Sigmoid colon (tissue), 7 donors: ENCODE measurements around the gene CAVIN3. TPM values are rescaled to one million over a fixed set of nuclear protein-coding genes. Genes with fewer than 3 reads are reported as not detected.

Experiments used
- DNase-seq: peaks from one replicate; pipeline ENCODE4 v3.0.0-alpha.2; 2019
- H3K27ac ChIP-seq, 4 donors: fragments of 200-600 bp; sonication (generic); one replicate each; pipeline ENCODE4 v1.5.1; 2016 to 2019; ENCODE audit warnings: mild to moderate bottlenecking in 1 of 4
- H3K27me3 ChIP-seq, 3 donors: fragments of 200-600 bp; sonication (generic); one replicate each; pipeline ENCODE4 v1.5.1; 2019; ENCODE audit warnings: mild to moderate bottlenecking in 1 of 3
- H3K36me3 ChIP-seq, 4 donors: fragments of 200-600 bp; sonication (generic); one replicate each; pipeline ENCODE4 v1.5.1; 2016 to 2019
- H3K4me1 ChIP-seq, 4 donors: fragments of 200-600 bp; sonication (generic); one replicate each; pipeline ENCODE4 v1.5.1; 2017 to 2019
- H3K4me3 ChIP-seq, 4 donors: fragments of 200-600 bp; sonication (generic); one replicate each; pipeline ENCODE4 v1.5.1; 2017 to 2019; ENCODE audit warnings: mild to moderate bottlenecking in 2 of 4, moderate library complexity in 1 of 4
- H3K9me3 ChIP-seq, 4 donors: fragments of 200-600 bp in 3 of 4; sonication (generic) in 3 of 4; one replicate each; pipeline versions ENCODE4 v1.5.1 to v1.6.1; 2013 to 2019
- EP300 ChIP-seq, 4 donors: sonication (generic); formaldehyde crosslinking; IDR thresholded peaks; one replicate each; pipeline ENCODE4 v1.6.1; 2017; ENCODE audit warnings: antibody characterized with exemption in 4 of 4
- POLR2A ChIP-seq, 2 donors: fragments of 450-650 bp; IDR thresholded peaks; one replicate each; pipeline ENCODE4 v1.6.1; 2016; ENCODE audit warnings: antibody characterized with exemption in 2 of 2, mild to moderate bottlenecking in 2 of 2, moderate library complexity in 2 of 2
- POLR2AphosphoS5 ChIP-seq, 4 donors: sonication (generic); formaldehyde crosslinking; IDR thresholded peaks; one replicate each; pipeline ENCODE4 v1.6.1; 2017; ENCODE audit warnings: antibody characterized with exemption in 4 of 4
- WGBS, 2 donors: extraction: QIAGEN DNeasy Blood & Tissue Kit; methylation state at CpG; one replicate each; pipeline ENCODE4 v1.1.7; 2013; 5-methylcytosine and 5-hydroxymethylcytosine counted together
- intact Hi-C: fragments of 100-400 bp; cut with DNase I; formaldehyde crosslinking; loops from one replicate; pipeline ENCODE4 v1.15.1; 2023
- polyA plus RNA-seq, 3 donors: library from polyadenylated mRNA; stranded (reverse); fragments of 200-250 nt; gene quantifications; one replicate each; pipeline ENCODE4 v1.2.3, GENCODE V29; 2013
- total RNA-seq, 4 donors: library from RNA; depleted of rRNA; stranded (reverse); fragments of >200 nt; gene quantifications; one replicate each; pipeline ENCODE4 v1.1.0, GENCODE V29; 2016
- TF ChIP-seq, protein P1 (sequence below), 4 experiments: fragments of 450-650 bp in 3 of 4; fragments of 200-600 bp in 1 of 4; IDR thresholded peaks; one replicate each; pipeline ENCODE4 v1.5.1; 2016 to 2019; ENCODE audit warnings: antibody characterized with exemption in 4 of 4, mild to moderate bottlenecking in 3 of 4, moderate library complexity in 2 of 4
- donor health status: healthy with polysubstance abuse.
- donor health status: Bipolar disorder and iron deficiency.
- donor health status: healthy.

The CAVIN3 gene
- total and polyA plus RNA-seq, 7 donors, result 6.9 to 294 (median 113) TPM

DNA sequence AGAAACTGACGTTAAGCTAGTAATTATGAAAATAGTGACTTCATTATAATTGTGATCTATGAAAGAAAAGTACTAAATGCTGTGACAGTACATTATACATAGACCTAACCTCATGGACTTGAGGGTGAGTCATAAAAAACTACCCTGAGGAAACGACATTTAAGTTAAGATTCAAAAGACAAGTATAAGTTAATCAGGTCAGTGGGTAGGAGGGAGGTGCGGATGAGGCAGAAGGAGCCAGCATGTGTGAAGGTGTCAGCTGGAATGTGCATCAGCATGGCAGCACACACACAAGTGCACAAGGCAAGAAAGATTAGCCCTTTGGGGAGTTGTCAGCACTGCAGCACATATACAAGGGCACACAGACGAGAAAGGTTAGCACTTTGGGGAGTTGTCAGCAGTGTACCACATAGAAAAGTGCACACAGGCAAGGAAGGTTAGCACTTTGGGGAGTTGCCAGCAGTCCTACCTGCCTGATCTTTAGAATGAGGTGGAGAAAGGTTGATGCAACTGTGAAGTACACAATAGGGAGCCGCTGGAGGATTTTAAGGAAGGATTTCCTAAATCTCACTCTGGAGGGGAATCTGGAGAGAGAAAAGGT lies 31.6 kb upstream of the CAVIN3 start:
- 78 to 80% methylated on average over 5 of the region's 5 CpGs for WGBS, 2 donors
- no peak for TF ChIP-seq POLR2A (IDR thresholded peaks at IDR 0.05)
- TF ChIP-seq POLR2AphosphoS5 (IDR thresholded peaks at IDR 0.05), result no peak
- TF ChIP-seq, protein P1, sequence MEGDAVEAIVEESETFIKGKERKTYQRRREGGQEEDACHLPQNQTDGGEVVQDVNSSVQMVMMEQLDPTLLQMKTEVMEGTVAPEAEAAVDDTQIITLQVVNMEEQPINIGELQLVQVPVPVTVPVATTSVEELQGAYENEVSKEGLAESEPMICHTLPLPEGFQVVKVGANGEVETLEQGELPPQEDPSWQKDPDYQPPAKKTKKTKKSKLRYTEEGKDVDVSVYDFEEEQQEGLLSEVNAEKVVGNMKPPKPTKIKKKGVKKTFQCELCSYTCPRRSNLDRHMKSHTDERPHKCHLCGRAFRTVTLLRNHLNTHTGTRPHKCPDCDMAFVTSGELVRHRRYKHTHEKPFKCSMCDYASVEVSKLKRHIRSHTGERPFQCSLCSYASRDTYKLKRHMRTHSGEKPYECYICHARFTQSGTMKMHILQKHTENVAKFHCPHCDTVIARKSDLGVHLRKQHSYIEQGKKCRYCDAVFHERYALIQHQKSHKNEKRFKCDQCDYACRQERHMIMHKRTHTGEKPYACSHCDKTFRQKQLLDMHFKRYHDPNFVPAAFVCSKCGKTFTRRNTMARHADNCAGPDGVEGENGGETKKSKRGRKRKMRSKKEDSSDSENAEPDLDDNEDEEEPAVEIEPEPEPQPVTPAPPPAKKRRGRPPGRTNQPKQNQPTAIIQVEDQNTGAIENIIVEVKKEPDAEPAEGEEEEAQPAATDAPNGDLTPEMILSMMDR (IDR thresholded peaks at IDR 0.05), result no peak
- TF ChIP-seq EP300 (IDR thresholded peaks at IDR 0.05), result no peak
- Histone ChIP-seq H3K4me3 (no peak overlapping the region), H3K27ac (no peak overlapping the region), H3K36me3 (no peaks in the 10 kb centered on the region), H3K27me3 (no peaks in the 10 kb centered on the region), H3K9me3 (no peaks in the 10 kb centered on the region), H3K4me1 (peaks cover 0 to 9% (median 8%) of the 10 kb centered on the region in 4 donors)
- no peak for DNase-seq
- intact Hi-C loops, result loop anchor here (1.0 to 5.0 kb wide), 2 partner anchors 55 to 101 kb away; no protein-coding TSS in a partner anchor

DNA sequence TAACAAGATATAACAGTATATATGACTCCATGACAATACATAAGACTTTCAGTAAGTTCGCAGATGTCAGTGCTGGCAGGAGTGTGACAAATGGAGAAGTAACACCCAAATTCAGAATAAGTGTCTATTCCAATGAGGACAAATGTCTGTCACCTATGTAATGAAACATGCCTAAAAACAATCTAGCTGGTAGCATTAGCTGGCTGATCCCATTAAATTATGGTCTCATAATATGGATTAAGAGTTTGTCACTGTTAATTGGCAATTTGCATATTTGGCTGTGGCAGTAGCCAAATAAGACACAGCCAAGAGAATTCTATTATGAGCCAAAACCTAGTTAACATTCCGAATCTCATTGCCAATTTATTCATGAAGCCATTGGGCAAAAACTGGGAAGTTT lies 30.2 kb upstream of the CAVIN3 start:
- no peaks in the 10 kb centered on the region for H3K36me3 ChIP-seq
- no peaks in the 10 kb centered on the region for H3K4me1 ChIP-seq
- DNase-seq, result no peak
- no peaks in the 10 kb centered on the region for H3K27me3 ChIP-seq
- no peak for TF ChIP-seq POLR2A (IDR thresholded peaks at IDR 0.05)
- TF ChIP-seq, protein P1 (IDR thresholded peaks at IDR 0.05), result no peak
- TF ChIP-seq POLR2AphosphoS5 (IDR thresholded peaks at IDR 0.05), result no peak
- TF ChIP-seq EP300 (IDR thresholded peaks at IDR 0.05), result no peak
- no peak overlapping the region for H3K4me3 ChIP-seq
- WGBS, 2 donors, result 86 to 91% methylated on average over 2 of the region's 2 CpGs
- no peak overlapping the region for H3K27ac ChIP-seq
- H3K9me3 ChIP-seq, result no peaks in the 10 kb centered on the region
- intact Hi-C loops, result loop anchor here (5.0 kb wide), 1 partner anchor 53 kb away; no protein-coding TSS in a partner anchor

DNA sequence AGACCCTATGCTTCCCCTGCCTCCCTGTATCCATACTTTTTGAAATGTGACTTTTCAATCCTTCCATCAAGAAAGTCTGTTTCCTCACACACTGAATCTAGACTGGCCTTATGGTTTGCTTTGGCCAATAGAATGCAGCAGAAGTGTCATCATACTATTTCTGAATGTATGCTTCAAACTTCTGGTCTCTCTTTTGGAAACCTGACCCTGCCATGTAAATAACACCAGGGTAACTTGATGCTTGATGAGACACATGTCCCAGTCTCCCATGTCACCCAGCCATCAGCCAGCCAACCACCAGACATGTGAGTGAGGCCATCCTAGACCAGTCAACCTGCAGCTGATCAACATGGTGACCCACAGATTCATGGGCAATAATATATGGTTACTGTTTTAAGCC lies 29.7 kb upstream of the CAVIN3 start:
- intact Hi-C loops, result loop anchor here (5.0 kb wide), 1 partner anchor 53 kb away; no protein-coding TSS in a partner anchor
- no peaks in the 10 kb centered on the region for H3K4me1 ChIP-seq
- H3K36me3 ChIP-seq, result no peaks in the 10 kb centered on the region
- H3K4me3 ChIP-seq, result no peak overlapping the region
- no peaks in the 10 kb centered on the region for H3K27me3 ChIP-seq
- no peak overlapping the region for H3K27ac ChIP-seq
- DNase-seq, result no peak
- TF ChIP-seq, protein P1 (IDR thresholded peaks at IDR 0.05), result no peak
- TF ChIP-seq EP300 (IDR thresholded peaks at IDR 0.05) (no peak), POLR2A (IDR thresholded peaks at IDR 0.05) (no peak), POLR2AphosphoS5 (IDR thresholded peaks at IDR 0.05) (no peak)
- no peaks in the 10 kb centered on the region for H3K9me3 ChIP-seq

DNA sequence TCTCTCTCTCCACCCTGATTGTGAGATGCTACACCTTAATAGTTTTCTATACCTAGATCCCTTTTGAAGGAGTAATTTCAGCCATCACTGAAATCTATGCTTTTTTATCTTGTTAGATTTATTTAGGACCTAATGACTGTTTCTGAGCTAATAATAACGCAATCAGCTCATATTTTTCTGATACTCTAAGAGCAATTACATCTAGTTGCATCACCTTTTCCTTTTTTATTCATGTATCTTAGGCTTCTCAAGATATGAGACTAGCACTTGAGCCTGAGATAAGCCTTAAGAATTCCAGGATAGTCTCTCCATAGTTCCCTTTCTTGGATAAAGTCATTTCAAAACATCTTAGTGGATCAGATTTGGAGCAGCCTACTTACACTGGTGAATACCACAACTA lies 25.1 kb upstream of the CAVIN3 start:
- TF ChIP-seq POLR2AphosphoS5 (IDR thresholded peaks at IDR 0.05) (no peak), EP300 (IDR thresholded peaks at IDR 0.05) (no peak), POLR2A (IDR thresholded peaks at IDR 0.05) (no peak)
- TF ChIP-seq, protein P1 (IDR thresholded peaks at IDR 0.05), result no peak
- H3K9me3 ChIP-seq, result no peaks in the 10 kb centered on the region
- peaks cover 0 to 6% (median 0%) of the 10 kb centered on the region in 4 donors for H3K36me3 ChIP-seq
- no peak for DNase-seq
- H3K27ac ChIP-seq, result no peak overlapping the region
- H3K4me1 ChIP-seq, result no peaks in the 10 kb centered on the region
- H3K4me3 ChIP-seq, result no peak overlapping the region
- intact Hi-C loops, result no loop called here
- H3K27me3 ChIP-seq, result no peaks in the 10 kb centered on the region
- WGBS, 2 donors, result 91 to 96% methylated on average over 1 of the region's 1 CpG

DNA sequence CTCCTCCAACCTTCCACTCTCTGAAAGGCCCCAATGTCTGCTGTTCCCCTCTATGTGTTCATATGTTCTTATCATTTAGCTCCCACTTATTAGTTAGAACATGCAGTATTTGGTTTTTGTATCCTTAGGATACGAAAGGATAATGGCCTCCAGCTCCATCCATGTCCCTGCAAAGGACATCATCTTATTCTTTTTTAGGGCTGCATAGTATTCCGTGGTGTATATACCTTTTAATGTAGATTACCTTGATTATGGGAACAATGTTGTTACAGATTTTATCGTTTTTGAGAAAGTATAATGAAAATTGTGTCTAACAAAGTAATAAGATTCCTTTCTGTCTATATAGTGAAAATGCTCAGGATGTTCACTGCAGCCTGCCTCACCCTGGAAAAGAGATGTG lies 16.0 kb upstream of the CAVIN3 start:
- DNase-seq, result no peak
- peaks cover 0 to 74% (median 4%) of the 10 kb centered on the region in 4 donors for H3K36me3 ChIP-seq
- H3K9me3 ChIP-seq, result no peaks in the 10 kb centered on the region
- H3K27me3 ChIP-seq, result no peaks in the 10 kb centered on the region
- WGBS, 2 donors, result 83 to 84% methylated on average over 3 of the region's 3 CpGs
- TF ChIP-seq POLR2A (IDR thresholded peaks at IDR 0.05), result no peak
- TF ChIP-seq, protein P1 (IDR thresholded peaks at IDR 0.05), result no peak
- TF ChIP-seq POLR2AphosphoS5 (IDR thresholded peaks at IDR 0.05), result no peak
- TF ChIP-seq EP300 (IDR thresholded peaks at IDR 0.05), result no peak
- H3K4me1 ChIP-seq, result peaks cover 0 to 13% (median 8%) of the 10 kb centered on the region in 4 donors
- intact Hi-C loops, result no loop called here
- no peak overlapping the region for H3K4me3 ChIP-seq
- H3K27ac ChIP-seq, result no peak overlapping the region
